Endothelial cell of umbilical vein (primary cell): ENCODE results near the gene GOLGA2. TPM values are rescaled to one million over a fixed set of nuclear protein-coding genes. Genes with fewer than 3 reads are reported as not detected.

Experiments
- BruUV-seq: library from RNA; stranded (reverse); fragments of 400-500 nt; replicated peaks from 2 replicates; lab custom pipeline; 2021; lab: Mats Ljungman, UMichigan
- CTCF ChIA-PET: fragments of 300-600, 350-600 bp; sonication (Branson Sonifier 250); formaldehyde crosslinking; loops from one replicate; lab custom pipeline; 2021; ENCODE audit warnings: antibody characterized with exemption, inconsistent platforms; lab: Charles Lee
- POLR2A ChIA-PET: fragments of 300-600, 350-600 bp; sonication (Branson Sonifier 250); formaldehyde crosslinking; loops from one replicate; lab custom pipeline; 2021; ENCODE audit warnings: antibody characterized with exemption, inconsistent platforms; lab: Charles Lee
- DNase-seq: peaks from one replicate; pipeline ENCODE4 v3.0.0-alpha.2; 2011; ENCODE audit warnings: low read depth, low spot score
- FAIRE-seq: peaks from 2 replicates; lab custom pipeline; 2011; peaks lifted over from hg19 to GRCh38; lab: Jason Lieb, UNC
- H2AFZ ChIP-seq: 2 replicates; pipeline ENCODE4 v1.6.0; 2012; ENCODE audit warnings: low read depth, low read length, control low read depth, inconsistent platforms
- H3K27ac ChIP-seq: 2 replicates; pipeline ENCODE4 v1.5.1; 2011; ENCODE audit warnings: low read depth, mild to moderate bottlenecking, control low read depth, low read length, moderate library complexity; ENCODE audit not compliant: insufficient read depth
- H3K27me3 ChIP-seq, 2 experiments: 2 replicates each; pipeline versions ENCODE4 v1.6.0 to v1.6.1; 2011; ENCODE audit warnings: low read length in 2 of 2, mixed read lengths in 1 of 2; ENCODE audit not compliant: control insufficient read depth in 2 of 2, insufficient read depth in 2 of 2
- H3K36me3 ChIP-seq, 2 experiments: 2 replicates in 1 of 2; 3 replicates in 1 of 2; pipeline ENCODE4 v1.5.1; 2011; ENCODE audit warnings: low read length in 2 of 2, mild to moderate bottlenecking in 1 of 2, moderate library complexity in 1 of 2; ENCODE audit not compliant: control insufficient read depth in 2 of 2, insufficient read depth in 2 of 2; ENCODE audit errors: extremely low read depth in 1 of 2
- H3K4me1 ChIP-seq: 3 replicates; pipeline ENCODE4 v1.5.1; 2011; ENCODE audit warnings: mild to moderate bottlenecking, low read length; ENCODE audit not compliant: control insufficient read depth, insufficient read depth; ENCODE audit errors: extremely low read depth
- H3K4me2 ChIP-seq: 2 replicates; pipeline ENCODE4 v1.6.1; 2011; ENCODE audit warnings: low read length, control low read depth, mixed read lengths; ENCODE audit not compliant: insufficient read depth
- H3K4me3 ChIP-seq, 3 experiments: fragments of 200-600 bp in 1 of 3; sonication (generic), shearing (Covaris generic) in 1 of 3; replicated peaks in 1 of 3; 2 replicates each; pipeline ENCODE4 v1.5.1; 2011 to 2016; ENCODE audit warnings: control low read depth in 3 of 3, low read length in 3 of 3, mild to moderate bottlenecking in 2 of 3, inconsistent platforms in 1 of 3, low read depth in 1 of 3, moderate library complexity in 1 of 3; ENCODE audit not compliant: insufficient read depth in 1 of 3
- H3K79me2 ChIP-seq: 2 replicates; pipeline ENCODE4 v1.6.0; 2012; ENCODE audit warnings: low read length, inconsistent platforms; ENCODE audit not compliant: control insufficient read depth, insufficient read depth
- H3K9ac ChIP-seq: replicated peaks from 2 replicates; pipeline ENCODE3; 2011; ENCODE audit warnings: low read length, control low read depth; ENCODE audit not compliant: insufficient read depth; ENCODE audit errors: extremely low read depth
- H3K9me1 ChIP-seq: replicated peaks from 3 replicates; pipeline ENCODE4 v1.6.0; 2011; ENCODE audit warnings: mild to moderate bottlenecking, low read length; ENCODE audit not compliant: control insufficient read depth, insufficient read depth; ENCODE audit errors: extremely low read depth
- H3K9me3 ChIP-seq: replicated peaks from 2 replicates; pipeline ENCODE4 v1.5.1; 2012; ENCODE audit warnings: low read length, inconsistent platforms; ENCODE audit not compliant: control insufficient read depth, insufficient read depth
- H4K20me1 ChIP-seq: replicated peaks from 2 replicates; pipeline ENCODE3; 2011; ENCODE audit warnings: mild to moderate bottlenecking, low read length; ENCODE audit not compliant: control insufficient read depth, insufficient read depth; ENCODE audit errors: extremely low read depth
- CTCF ChIP-seq, 2 donors: IDR thresholded peaks; 1 replicate in 1 of 2; 2 replicates in 1 of 2; pipeline ENCODE4 v1.5.1; 2011; ENCODE audit warnings: low read length in 2 of 2, mild to moderate bottlenecking in 2 of 2, moderate library complexity in 2 of 2, control low read depth in 1 of 2, inconsistent platforms in 1 of 2, low read depth in 1 of 2; ENCODE audit not compliant: insufficient read depth in 1 of 2; ENCODE audit errors: extremely low read depth in 1 of 2
- EZH2 ChIP-seq: IDR thresholded peaks from 2 replicates; pipeline ENCODE4 v1.6.1; 2012; ENCODE audit warnings: borderline replicate concordance, low read depth, mild to moderate bottlenecking, moderate library complexity, low read length, inconsistent platforms; ENCODE audit not compliant: severe bottlenecking
- FOS ChIP-seq: IDR thresholded peaks from 2 replicates; pipeline ENCODE4 v1.6.1; 2011; ENCODE audit warnings: mild to moderate bottlenecking, low read length, moderate library complexity, borderline replicate concordance; ENCODE audit not compliant: insufficient read depth
- GATA2 ChIP-seq: IDR thresholded peaks from 2 replicates; pipeline ENCODE4 v1.7.0; 2011; ENCODE audit warnings: low read depth, mild to moderate bottlenecking, moderate library complexity, mixed read lengths, low read length; ENCODE audit not compliant: insufficient read length, insufficient read depth
- JUN ChIP-seq: IDR thresholded peaks from 2 replicates; pipeline ENCODE4 v1.6.1; 2011; ENCODE audit warnings: borderline replicate concordance, low read depth; ENCODE audit not compliant: insufficient read length, insufficient read depth
- MAX ChIP-seq: IDR thresholded peaks from 2 replicates; pipeline ENCODE4 v1.6.1; 2011; ENCODE audit not compliant: insufficient read depth, insufficient read length
- MYC ChIP-seq: IDR thresholded peaks from one replicate; pipeline ENCODE4 v1.6.1; 2011; ENCODE audit warnings: mild to moderate bottlenecking, low read depth, low read length
- POLR2A ChIP-seq: IDR thresholded peaks from 2 replicates; pipeline ENCODE4 v1.6.1; 2012; ENCODE audit warnings: low read depth, mild to moderate bottlenecking, control low read depth, low read length
- POLR2AphosphoS5 ChIP-seq: IDR thresholded peaks from 2 replicates; pipeline ENCODE4 v1.6.1; 2012; ENCODE audit warnings: low read depth, mild to moderate bottlenecking, control low read depth, low read length, moderate library complexity; ENCODE audit not compliant: insufficient read depth
- dilution Hi-C: fragments of 300-500 bp; cut with MboI; formaldehyde crosslinking; loops from one replicate; pipeline ENCODE4 v1.15.0; 2019; ENCODE audit warnings: low sequenced_read_pairs; ENCODE audit not compliant: extremely low pct_ligation_motif_present
- intact Hi-C: fragments of 100-400 bp; cut with micrococcal nuclease; formaldehyde crosslinking; loops from one replicate; pipeline ENCODE4 v1.10.0; 2022
- polyA plus RNA-seq, 4 experiments: library from polyadenylated mRNA; depleted of rRNA in 3 of 4; stranded (reverse) in 3 of 4; unstranded in 1 of 4; fragments of >200 nt; gene quantifications; 2 replicates each; pipeline versions ENCODE4 v1.2.1 to v1.2.3, GENCODE V29; 2011 to 2012; ENCODE audit warnings: missing spikeins in 1 of 4
- total RNA-seq: library from RNA; stranded (reverse); gene quantifications from 2 replicates; pipeline ENCODE4 v1.2.3, GENCODE V29; 2021

Gene GOLGA2
- total and polyA plus RNA-seq, 2 donors (not counting 3 experiments of a cell fraction or from before 2014, with no cell fraction given), result 52.3 to 114 TPM

- Histone ChIP-seq H3K4me3 (no peak overlapping the region), H3K79me2 (no peaks in the 10 kb centered on the region), H4K20me1 (no peaks in the 10 kb centered on the region), H2AFZ (no peak overlapping the region), H3K36me3 (no peaks in the 10 kb centered on the region), H3K9me3 (no peaks in the 10 kb centered on the region), H3K4me1 (peaks cover 6% of the 10 kb centered on the region), H3K27me3 (no peaks in the 10 kb centered on the region), H3K4me2 (no peak overlapping the region), H3K27ac (no peak overlapping the region), H3K9ac (no peak overlapping the region), H3K9me1 (no peaks in the 10 kb centered on the region)
- ChIA-PET POLR2A (interaction anchor here (0.7 kb wide), 2 partner anchors 11 to 26 kb away, joined by 3 read pairs; no protein-coding TSS in a partner anchor), CTCF (interaction anchor here (1.0 to 4.4 kb wide), 9 partner anchors 8 to 142 kb away, joined by 3 to 48 read pairs (median 9); partner anchors contain the start of genes CERCAM and CIZ1)
- DNase-seq (no peak), FAIRE-seq (no peak)
- intact Hi-C loops (loop anchor here (10.0 kb wide), 1 partner anchor 258 kb away; the partner anchor contains the start of gene SPTAN1), dilution Hi-C loops (no loop called here)
- TF ChIP-seq CTCF (IDR thresholded peaks at IDR 0.05; ENCODE audit: extremely low read depth in 1 of 2, insufficient read depth in 1 of 2, low read depth in 1 of 2, low read length in 2 of 2) (no peak), JUN (no peak), POLR2A (no peak), FOS (no peak), MAX (no peak), MYC (no peak), EZH2 (no peak), GATA2 (no peak), POLR2AphosphoS5 (no peak)
- no TSS peak for BruUV-seq
Measured at GRCh38 chr9:128296340-128297220, 20.8 kb upstream of the GOLGA2 start.
